ENCODE measurements around the gene ULBP1. TPM values are rescaled to one million over a fixed set of nuclear protein-coding genes. Genes with fewer than 3 reads are reported as not detected.

ULBP1 gene, protein sequence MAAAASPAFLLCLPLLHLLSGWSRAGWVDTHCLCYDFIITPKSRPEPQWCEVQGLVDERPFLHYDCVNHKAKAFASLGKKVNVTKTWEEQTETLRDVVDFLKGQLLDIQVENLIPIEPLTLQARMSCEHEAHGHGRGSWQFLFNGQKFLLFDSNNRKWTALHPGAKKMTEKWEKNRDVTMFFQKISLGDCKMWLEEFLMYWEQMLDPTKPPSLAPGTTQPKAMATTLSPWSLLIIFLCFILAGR
- 0.29 TPM for total RNA-seq

DNA sequence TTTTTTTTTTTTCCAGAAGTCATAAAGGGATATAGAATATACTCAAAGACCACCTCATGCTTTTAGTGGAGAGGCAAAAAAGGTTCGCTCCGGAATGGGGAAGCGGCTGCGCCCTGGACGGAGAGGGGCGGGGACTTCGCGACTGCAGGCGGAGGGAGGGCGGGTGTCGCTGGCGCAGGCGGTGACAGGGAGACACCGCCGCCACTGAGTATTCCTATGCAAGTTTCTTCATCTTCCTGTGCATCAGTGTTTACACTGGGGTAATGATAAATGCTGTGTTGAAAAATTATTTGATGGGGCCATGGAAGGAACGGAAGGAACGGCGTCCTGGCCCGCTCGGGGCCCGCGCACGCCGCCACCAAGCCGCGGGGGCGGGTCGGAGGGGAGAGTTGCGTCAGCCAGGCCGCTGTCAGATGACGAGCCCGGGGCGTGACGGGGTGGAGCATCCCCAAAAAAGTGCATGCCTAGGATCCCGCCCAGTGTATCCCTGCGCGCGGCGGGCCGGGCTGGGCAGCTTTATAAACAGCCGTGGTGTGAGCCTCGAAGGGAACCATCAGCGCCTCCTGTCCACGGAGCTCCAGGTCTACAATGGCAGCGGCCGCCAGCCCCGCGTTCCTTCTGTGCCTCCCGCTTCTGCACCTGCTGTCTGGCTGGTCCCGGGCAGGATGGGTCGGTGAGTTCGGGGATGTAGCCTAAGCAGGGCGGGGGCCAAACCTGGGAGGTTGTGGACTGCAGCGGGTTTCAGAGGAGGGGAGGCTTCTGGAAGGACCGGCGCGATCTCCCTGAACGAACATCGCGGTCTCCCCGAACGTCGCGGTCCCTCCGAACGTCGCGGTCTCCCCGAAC is at the start of gene ULBP1:
TSS of gene ULBP1 (plus strand) at position 482 of the 846 bp plus-strand sequence. CDS start at position 589, 107 bp downstream.

DNA sequence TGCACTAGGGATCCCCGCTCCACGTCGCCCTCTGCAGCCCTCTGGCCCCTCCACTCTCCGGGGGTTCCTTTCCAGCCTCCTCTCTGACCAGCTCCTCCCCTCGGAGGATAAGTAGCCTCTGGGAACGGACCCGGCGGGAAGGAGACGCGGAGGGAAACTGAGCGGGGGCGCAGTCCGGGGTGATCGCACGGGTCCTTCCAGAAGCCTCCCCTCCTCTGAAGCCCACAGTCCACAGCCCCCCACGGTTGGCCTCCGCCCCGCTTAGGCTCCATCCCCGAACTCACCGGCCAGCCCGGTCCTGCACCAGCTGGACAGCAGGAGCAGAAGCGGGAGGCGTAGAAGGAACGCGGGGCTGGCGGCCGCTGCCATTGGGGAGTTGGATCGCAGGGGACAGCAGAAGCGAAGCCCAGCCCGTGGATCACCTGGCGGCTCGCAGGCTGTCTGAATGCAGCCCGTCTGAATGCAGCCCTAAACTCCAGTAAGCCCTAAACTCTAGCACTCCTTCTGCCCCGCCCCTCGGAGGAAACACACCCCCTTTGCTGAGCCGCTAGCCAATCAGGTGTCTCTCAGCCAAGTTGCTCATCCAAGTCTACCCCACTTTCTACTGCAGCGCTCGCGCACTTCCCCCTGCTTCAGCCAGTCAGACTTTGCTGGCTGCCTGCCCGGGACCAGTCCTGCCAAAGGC is 41.0 kb upstream of the ULBP1 start, which contains the start of gene RAET1G:
TSS of gene RAET1G (minus strand) at position 480 of the 685 bp plus-strand sequence. CDS start at position 369, 111 bp downstream.

DNA sequence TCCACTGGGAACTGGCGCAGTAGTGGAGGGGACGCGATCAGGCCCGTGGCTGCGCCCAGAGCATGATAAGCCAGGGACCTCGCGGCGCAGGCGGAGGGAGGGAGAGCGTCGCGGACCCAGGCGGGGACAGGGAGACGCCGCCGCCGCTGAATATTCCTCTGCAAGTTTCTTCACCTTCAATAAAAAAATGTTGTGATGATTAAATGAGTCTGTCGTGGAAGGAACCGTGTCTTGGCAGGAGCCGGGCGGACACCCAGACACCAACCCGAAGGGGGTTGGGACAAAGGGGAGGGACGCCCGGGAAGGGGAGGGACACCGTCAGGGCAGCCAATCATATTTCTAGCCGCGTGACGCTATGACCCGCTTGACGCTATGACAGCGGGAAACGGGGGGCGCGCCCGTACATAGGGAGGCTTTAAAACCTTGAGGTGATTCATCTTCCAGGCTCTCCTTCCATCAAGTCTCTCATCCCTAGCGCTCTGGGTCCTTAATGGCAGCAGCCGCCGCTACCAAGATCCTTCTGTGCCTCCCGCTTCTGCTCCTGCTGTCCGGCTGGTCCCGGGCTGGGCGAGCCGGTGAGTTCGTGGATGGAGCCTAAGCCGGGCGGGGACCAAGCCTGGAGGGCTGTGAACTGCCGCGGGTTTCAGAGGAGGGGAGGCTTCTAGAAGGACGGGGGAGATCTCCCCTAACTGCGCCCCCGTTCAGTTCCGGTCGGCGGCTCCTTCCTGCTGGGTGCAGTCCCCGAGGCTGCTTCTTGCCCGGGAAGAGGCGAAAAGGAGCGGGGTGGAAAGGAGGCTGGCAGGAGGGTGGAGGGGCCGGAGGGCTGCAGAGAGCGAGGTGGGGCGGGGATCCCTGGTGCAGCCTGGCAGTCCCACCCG is 21.9 kb upstream of the ULBP1 start, which contains the start of gene ULBP2:
TSS of gene ULBP2 (plus strand) at position 432 of the 878 bp plus-strand sequence. CDS start at position 491, 59 bp downstream.

Other genes starting within 250 kb of the ULBP1 start
- gene LATS1, start 245.8 kb upstream of the ULBP1 start, total RNA-seq: 26.2 TPM
- 33.0 TPM for gene NUP43, start 217.4 kb upstream of the ULBP1 start, total RNA-seq
- 58.4 TPM for gene PCMT1, start 214.2 kb upstream of the ULBP1 start, total RNA-seq
- 28.9 TPM for gene LRP11, start 99.6 kb upstream of the ULBP1 start, total RNA-seq
- not detected for gene RAET1E, start 65.8 kb upstream of the ULBP1 start, total RNA-seq
- 1.1 TPM for gene RAET1G, start 40.8 kb upstream of the ULBP1 start, total RNA-seq
- gene ULBP2, start 21.9 kb upstream of the ULBP1 start, total RNA-seq: 2.3 TPM
- not detected for gene RAET1L, start 61.6 kb downstream of the ULBP1 start, total RNA-seq
- 10.3 TPM for gene ULBP3, start 105.2 kb downstream of the ULBP1 start, total RNA-seq
- gene PPP1R14C, start 179.1 kb downstream of the ULBP1 start, total RNA-seq: 17.6 TPM